Measurements from ENCODE around the gene CDH13.

Gene CDH13

DNA sequence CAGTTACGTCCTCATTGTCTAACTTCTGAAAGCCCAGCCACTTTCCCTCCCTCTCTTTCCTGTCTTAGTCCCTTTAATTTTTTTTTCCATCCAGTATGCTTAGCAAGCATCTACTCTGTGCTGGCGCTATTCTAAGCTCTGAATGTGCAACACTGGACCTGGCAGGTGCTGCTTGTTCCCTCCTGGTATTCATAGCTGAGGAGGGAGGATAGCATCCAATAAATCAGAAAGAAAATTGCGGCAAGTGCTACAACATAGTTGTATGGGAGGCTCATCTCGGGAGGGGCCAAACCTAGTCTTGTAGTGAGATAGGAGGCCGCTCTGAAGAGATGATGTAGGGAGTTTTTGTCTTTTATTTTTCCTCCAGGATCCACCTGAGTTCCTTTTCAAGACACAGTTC is 723.7 kb downstream of the CDH13 start:
- no peak for TF ChIP-seq SPI1 (IDR thresholded peaks at IDR 0.05; ENCODE audit: borderline replicate concordance, low read depth)
- TF ChIP-seq POLR2AphosphoS5 (IDR thresholded peaks at IDR 0.05; ENCODE audit: low read depth), result no peak
- TF ChIP-seq, protein P1, sequence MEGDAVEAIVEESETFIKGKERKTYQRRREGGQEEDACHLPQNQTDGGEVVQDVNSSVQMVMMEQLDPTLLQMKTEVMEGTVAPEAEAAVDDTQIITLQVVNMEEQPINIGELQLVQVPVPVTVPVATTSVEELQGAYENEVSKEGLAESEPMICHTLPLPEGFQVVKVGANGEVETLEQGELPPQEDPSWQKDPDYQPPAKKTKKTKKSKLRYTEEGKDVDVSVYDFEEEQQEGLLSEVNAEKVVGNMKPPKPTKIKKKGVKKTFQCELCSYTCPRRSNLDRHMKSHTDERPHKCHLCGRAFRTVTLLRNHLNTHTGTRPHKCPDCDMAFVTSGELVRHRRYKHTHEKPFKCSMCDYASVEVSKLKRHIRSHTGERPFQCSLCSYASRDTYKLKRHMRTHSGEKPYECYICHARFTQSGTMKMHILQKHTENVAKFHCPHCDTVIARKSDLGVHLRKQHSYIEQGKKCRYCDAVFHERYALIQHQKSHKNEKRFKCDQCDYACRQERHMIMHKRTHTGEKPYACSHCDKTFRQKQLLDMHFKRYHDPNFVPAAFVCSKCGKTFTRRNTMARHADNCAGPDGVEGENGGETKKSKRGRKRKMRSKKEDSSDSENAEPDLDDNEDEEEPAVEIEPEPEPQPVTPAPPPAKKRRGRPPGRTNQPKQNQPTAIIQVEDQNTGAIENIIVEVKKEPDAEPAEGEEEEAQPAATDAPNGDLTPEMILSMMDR (IDR thresholded peaks at IDR 0.05; ENCODE audit: insufficient read depth, low read length), result no peak
- no peak for TF ChIP-seq REST (IDR thresholded peaks at IDR 0.05; ENCODE audit: insufficient replicate concordance, low read depth)
- TF ChIP-seq GABPA (IDR thresholded peaks at IDR 0.05; ENCODE audit: low read depth), result no peak
- Histone ChIP-seq H3K4me3 (replicated peaks; ENCODE audit: insufficient read depth, low read length) (no peak overlapping the region), H3K27ac (replicated peaks) (no peak overlapping the region), H3K27me3 (ENCODE audit: insufficient read depth, poor library complexity, severe bottlenecking) (no peaks in the 10 kb centered on the region)
- no peak for DNase-seq (ENCODE audit: low read depth in 1 of 2, low spot score in 1 of 2)

DNA sequence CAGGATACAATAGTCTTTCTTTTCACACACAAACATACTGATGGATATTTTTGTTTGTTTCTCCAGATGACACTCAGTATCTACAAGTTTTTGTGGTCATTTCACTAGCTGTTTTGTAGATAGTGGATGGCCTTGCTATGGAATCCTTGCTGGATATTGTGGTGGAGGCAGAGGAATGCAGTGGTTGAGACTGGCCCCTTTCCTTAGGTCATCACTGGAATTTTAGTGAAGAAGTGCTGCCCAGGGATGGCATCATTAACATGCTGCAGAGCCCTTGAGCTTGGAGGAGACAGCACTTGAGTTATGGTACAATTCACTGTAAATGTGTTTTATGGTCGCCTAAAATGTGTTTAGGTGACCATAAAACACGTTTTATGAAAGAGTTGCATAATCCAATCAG is 725.1 kb downstream of the CDH13 start:
- DNase-seq (ENCODE audit: low read depth in 1 of 2, low spot score in 1 of 2), result no peak
- no peaks in the 10 kb centered on the region for H3K27me3 ChIP-seq (ENCODE audit: insufficient read depth, poor library complexity, severe bottlenecking)
- H3K27ac ChIP-seq (replicated peaks), result no peak overlapping the region
- TF ChIP-seq POLR2AphosphoS5 (IDR thresholded peaks at IDR 0.05; ENCODE audit: low read depth) (no peak), GABPA (IDR thresholded peaks at IDR 0.05; ENCODE audit: low read depth) (no peak), REST (IDR thresholded peaks at IDR 0.05; ENCODE audit: insufficient replicate concordance, low read depth) (no peak), SPI1 (IDR thresholded peaks at IDR 0.05; ENCODE audit: borderline replicate concordance, low read depth) (no peak)
- TF ChIP-seq, protein P1 (IDR thresholded peaks at IDR 0.05; ENCODE audit: insufficient read depth, low read length), result no peak
- no peak overlapping the region for H3K4me3 ChIP-seq (replicated peaks; ENCODE audit: insufficient read depth, low read length)

DNA sequence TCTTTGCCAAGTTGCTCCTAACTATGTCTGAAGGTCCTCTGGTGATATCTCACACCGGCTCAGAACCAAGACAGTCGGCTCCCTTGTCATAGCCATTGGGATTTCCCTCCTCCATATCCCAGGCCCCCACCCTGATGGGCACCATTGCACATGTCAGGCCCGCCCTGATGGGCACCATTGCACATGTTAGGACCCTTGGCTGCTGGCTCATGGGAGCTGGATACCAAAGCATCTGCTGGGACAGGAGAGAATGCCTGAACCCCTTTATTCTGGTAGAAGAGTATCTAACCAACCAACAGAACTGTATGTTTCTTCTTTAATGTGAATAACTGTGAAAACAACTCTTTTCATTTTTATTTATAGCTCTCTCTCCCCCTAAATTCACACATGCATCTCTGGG is 726.5 kb downstream of the CDH13 start:
- Histone ChIP-seq H3K27ac (replicated peaks) (no peak overlapping the region), H3K4me3 (replicated peaks; ENCODE audit: insufficient read depth, low read length) (no peak overlapping the region), H3K27me3 (ENCODE audit: insufficient read depth, poor library complexity, severe bottlenecking) (no peaks in the 10 kb centered on the region)
- no peak for DNase-seq (ENCODE audit: low read depth in 1 of 2, low spot score in 1 of 2)
- TF ChIP-seq POLR2AphosphoS5 (IDR thresholded peaks at IDR 0.05; ENCODE audit: low read depth) (no peak), GABPA (IDR thresholded peaks at IDR 0.05; ENCODE audit: low read depth) (no peak), SPI1 (IDR thresholded peaks at IDR 0.05; ENCODE audit: borderline replicate concordance, low read depth) (no peak), REST (IDR thresholded peaks at IDR 0.05; ENCODE audit: insufficient replicate concordance, low read depth) (no peak)
- TF ChIP-seq, protein P1 (IDR thresholded peaks at IDR 0.05; ENCODE audit: insufficient read depth, low read length), result no peak
